Heart left ventricle (tissue), 13 donors: ENCODE data around the gene NUTF2.
A peak's percentile ranks its signal among the peaks of the same experiment; 100 is the strongest.

Source experiments
- POLR2A ChIP-seq, 2 donors: fragments of 450-650 bp; IDR thresholded peaks; one replicate each; pipeline ENCODE4 v1.6.1; 2017; ENCODE audit warnings: antibody characterized with exemption in 2 of 2, mild to moderate bottlenecking in 2 of 2, moderate library complexity in 2 of 2
- TF ChIP-seq, protein P1 (sequence below), 12 donors: fragments of 200-600 bp; sonication (generic) in 4 of 12; IDR thresholded peaks; one replicate each; pipeline versions ENCODE4 v1.5.0 to v1.8.0; 2018 to 2022; ENCODE audit warnings: antibody characterized with exemption in 12 of 12, mild to moderate bottlenecking in 5 of 12
- donor health status: ischemic (EF 13 %, LVEDD 7.1; RV severe dilation, severe dysfunction).
- donor health status: DM: no; HTN: yes; CAD: no.
- donor health status: DM: no; HTN: no; CAD: no.
- donor health status: ischemic (EF 25% LVEDD 6.9; RV normal size, moderate dysfunction).
- donor health status: ischemic (EF 25% LVEDD 5.7; RV mildly dilated, moderate dysfunction).
- donor health status: ischemic (EF 35%, LVEDD 5.7; RV mildly dilated, moderate dysfunction).
- donor health status: nonischemic (EF 11% LVEDD 7.7; RV severe dilation, severe dysfunction).
- donor health status: DM: yes; HTN: yes; CAD: no.
- donor health status: PGD.
- donor health status: ischemic (EF 29% LVEDD 5.4; RV normal size, mild dysfunction).
- donor health status: nonischemic (EF 23%, LVEDD 6.1; RV moderate dilation, normal function).

DNA sequence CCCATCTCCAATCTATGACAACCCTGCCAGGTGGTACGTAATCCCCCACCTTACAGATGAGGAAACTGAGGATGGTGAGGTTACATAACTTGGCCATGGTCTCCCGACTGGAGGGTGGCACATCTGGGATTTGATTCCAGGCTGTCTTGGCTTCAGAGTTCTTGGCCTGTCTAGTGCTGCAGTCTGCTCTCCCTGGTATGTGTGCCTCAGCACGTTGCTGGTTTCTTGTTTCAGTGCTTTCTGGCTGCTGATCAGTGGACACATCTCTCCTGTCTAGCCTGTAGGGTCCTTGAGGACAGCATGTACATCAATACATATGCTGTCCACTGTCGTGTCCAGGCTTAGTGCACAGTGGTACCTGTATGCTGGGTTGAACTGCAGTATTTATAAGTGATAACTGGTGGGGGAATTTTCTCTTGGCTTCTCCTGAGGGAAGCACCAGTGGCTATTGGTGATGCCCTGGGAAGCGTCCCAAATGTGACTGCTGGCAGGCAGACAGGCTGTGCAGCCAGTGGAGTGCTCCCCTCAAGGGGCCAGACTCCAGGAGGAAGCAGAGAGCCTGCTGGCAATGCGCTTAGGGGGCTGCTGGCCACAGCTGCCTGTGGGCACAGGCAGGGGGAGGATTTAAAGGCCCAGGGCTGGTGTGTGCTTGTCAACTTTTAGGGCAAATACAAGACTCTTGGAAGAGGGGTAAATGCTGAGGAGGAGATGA, 70.6 kb downstream of the NUTF2 start:
- no peak for TF ChIP-seq POLR2A (IDR thresholded peaks at IDR 0.05)
- TF ChIP-seq, protein P1, sequence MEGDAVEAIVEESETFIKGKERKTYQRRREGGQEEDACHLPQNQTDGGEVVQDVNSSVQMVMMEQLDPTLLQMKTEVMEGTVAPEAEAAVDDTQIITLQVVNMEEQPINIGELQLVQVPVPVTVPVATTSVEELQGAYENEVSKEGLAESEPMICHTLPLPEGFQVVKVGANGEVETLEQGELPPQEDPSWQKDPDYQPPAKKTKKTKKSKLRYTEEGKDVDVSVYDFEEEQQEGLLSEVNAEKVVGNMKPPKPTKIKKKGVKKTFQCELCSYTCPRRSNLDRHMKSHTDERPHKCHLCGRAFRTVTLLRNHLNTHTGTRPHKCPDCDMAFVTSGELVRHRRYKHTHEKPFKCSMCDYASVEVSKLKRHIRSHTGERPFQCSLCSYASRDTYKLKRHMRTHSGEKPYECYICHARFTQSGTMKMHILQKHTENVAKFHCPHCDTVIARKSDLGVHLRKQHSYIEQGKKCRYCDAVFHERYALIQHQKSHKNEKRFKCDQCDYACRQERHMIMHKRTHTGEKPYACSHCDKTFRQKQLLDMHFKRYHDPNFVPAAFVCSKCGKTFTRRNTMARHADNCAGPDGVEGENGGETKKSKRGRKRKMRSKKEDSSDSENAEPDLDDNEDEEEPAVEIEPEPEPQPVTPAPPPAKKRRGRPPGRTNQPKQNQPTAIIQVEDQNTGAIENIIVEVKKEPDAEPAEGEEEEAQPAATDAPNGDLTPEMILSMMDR (IDR thresholded peaks at IDR 0.05): peak in 2 of 12 donors; percentile 25 to 26
